Retinal pigment epithelial cell (primary cell): ENCODE measurements around the gene MANF.

Experiments
- DNase-seq: peaks from one replicate; pipeline ENCODE4 v3.0.0-alpha.2; 2010; ENCODE audit warnings: low read depth
- H3K4me3 ChIP-seq: 2 replicates; pipeline ENCODE4 v1.5.1; 2011; ENCODE audit warnings: mild to moderate bottlenecking, low read length, control low read depth, moderate library complexity
- CTCF ChIP-seq: conservative IDR thresholded peaks from 2 replicates; pipeline ENCODE4 v1.5.1; 2011; ENCODE audit warnings: low read depth, low read length, control low read depth, inconsistent platforms

Gene MANF

GRCh38 chr3:51389423-51390183, 4.5 kb downstream of the MANF start:
- peak; percentile 83 for TF ChIP-seq CTCF
- H3K4me3 ChIP-seq: no peak overlapping the region
- no peak for DNase-seq

GRCh38 chr3:51390246-51391074, 5.4 kb downstream of the MANF start:
- H3K4me3 ChIP-seq: peak overlapping the region; percentile 49
- DNase-seq: no peak
- TF ChIP-seq CTCF: no peak

- TF ChIP-seq CTCF: peak; percentile 86
- DNase-seq: peak; percentile 88
Measured at GRCh38 chr3:51391075-51391565, 6.0 kb downstream of the MANF start, which contains the start of gene RBM15B. Gene RBM15B, plus strand, starts transcription at chr3:51391285. Its CDS starts 115 bp downstream, at chr3:51391400.

GRCh38 chr3:51391566-51392354, 6.7 kb downstream of the MANF start:
- H3K4me3 ChIP-seq: peak overlapping the region; percentile 56
- DNase-seq: no peak
- no peak for TF ChIP-seq CTCF

More at GRCh38 chr3:51391075-51391565, 6.0 kb downstream of the MANF start, which contains the start of gene RBM15B:
- H3K4me3 ChIP-seq: peak within 1 kb of the TSS; percentile 56

DNA sequence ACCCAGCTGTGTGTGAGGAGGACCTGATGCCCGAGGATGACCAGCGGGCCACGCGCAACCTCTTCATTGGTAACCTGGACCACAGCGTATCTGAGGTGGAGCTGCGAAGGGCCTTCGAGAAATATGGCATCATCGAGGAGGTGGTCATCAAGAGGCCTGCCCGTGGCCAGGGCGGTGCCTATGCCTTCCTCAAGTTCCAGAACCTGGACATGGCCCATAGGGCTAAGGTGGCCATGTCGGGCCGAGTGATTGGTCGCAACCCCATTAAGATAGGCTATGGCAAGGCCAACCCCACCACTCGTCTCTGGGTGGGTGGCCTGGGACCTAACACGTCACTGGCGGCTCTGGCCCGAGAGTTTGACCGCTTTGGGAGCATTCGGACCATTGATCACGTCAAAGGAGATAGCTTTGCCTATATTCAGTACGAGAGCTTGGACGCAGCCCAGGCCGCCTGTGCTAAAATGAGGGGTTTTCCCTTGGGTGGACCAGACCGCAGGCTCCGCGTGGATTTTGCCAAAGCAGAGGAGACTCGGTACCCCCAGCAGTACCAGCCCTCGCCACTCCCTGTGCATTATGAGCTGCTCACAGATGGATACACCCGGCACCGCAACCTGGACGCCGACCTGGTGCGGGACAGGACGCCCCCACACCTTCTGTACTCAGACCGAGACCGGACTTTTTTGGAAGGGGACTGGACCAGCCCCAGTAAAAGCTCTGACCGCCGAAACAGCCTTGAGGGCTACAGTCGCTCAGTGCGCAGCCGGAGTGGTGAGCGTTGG, 7.5 kb downstream of the MANF start:
- TF ChIP-seq CTCF: no peak
- H3K4me3 ChIP-seq: peak overlapping the region; percentile 56
- no peak for DNase-seq

GRCh38 chr3:51393134-51393495, 8.0 kb downstream of the MANF start:
- TF ChIP-seq CTCF: no peak

More at GRCh38 chr3:51393134-51393495, 8.0 kb downstream of the MANF start:
- DNase-seq: no peak
- H3K4me3 ChIP-seq: no peak overlapping the region
